Brain microvascular endothelial cell (primary cell): ENCODE measurements around the gene TAS2R50.

Experiments used
- DNase-seq: peaks from one replicate; pipeline ENCODE4 v3.0.0-alpha.2; 2020
- H3K27ac ChIP-seq: fragments of 250-450 bp; sonication (Bioruptor Pico); 2 replicates; pipeline ENCODE4 v1.5.1; 2020; ENCODE audit warnings: mild to moderate bottlenecking, moderate library complexity
- H3K27me3 ChIP-seq: fragments of 250-450 bp; sonication (Bioruptor Pico); replicated peaks from 2 replicates; pipeline ENCODE4 v1.5.1; 2020; ENCODE audit warnings: mild to moderate bottlenecking
- H3K36me3 ChIP-seq: fragments of 250-450 bp; sonication (Bioruptor Pico); replicated peaks from 2 replicates; pipeline ENCODE4 v1.5.1; 2020; ENCODE audit warnings: mild to moderate bottlenecking
- H3K4me3 ChIP-seq: 2 replicates; pipeline ENCODE4 v1.5.1; 2011; ENCODE audit warnings: low read depth, mild to moderate bottlenecking, control low read depth, low read length, moderate library complexity
- CTCF ChIP-seq: IDR thresholded peaks from 2 replicates; pipeline ENCODE4 v1.5.1; 2011; ENCODE audit warnings: low read depth, mild to moderate bottlenecking, moderate library complexity, low read length, control low read depth, inconsistent platforms; ENCODE audit errors: missing control alignments
- in situ Hi-C: cut with HindIII; loops from 2 replicates; pipeline ENCODE4 v1.10.0; 2017; ENCODE audit warnings: low sequenced_read_pairs, low pct_ligation_motif_present

The TAS2R50 gene

GRCh38 chr12:11016937-11017336 is 30.2 kb upstream of the TAS2R50 start:
- no peak for TF ChIP-seq CTCF
- H3K27ac ChIP-seq: no peak overlapping the region
- in situ Hi-C loops: no loop called here
- no peaks in the 10 kb centered on the region for H3K27me3 ChIP-seq
- no peak overlapping the region for H3K4me3 ChIP-seq
- H3K36me3 ChIP-seq: no peaks in the 10 kb centered on the region
- DNase-seq: no peak

GRCh38 chr12:11015775-11016430 is 29.2 kb upstream of the TAS2R50 start:
- no peak overlapping the region for H3K27ac ChIP-seq
- TF ChIP-seq CTCF: no peak
- no peaks in the 10 kb centered on the region for H3K36me3 ChIP-seq
- no peaks in the 10 kb centered on the region for H3K27me3 ChIP-seq
- DNase-seq: no peak
- no peak overlapping the region for H3K4me3 ChIP-seq
- in situ Hi-C loops: no loop called here

- H3K27me3 ChIP-seq: no peaks in the 10 kb centered on the region
- TF ChIP-seq CTCF: no peak
- in situ Hi-C loops: no loop called here
- H3K4me3 ChIP-seq: no peak overlapping the region
- no peak for DNase-seq
- H3K27ac ChIP-seq: no peak overlapping the region
- no peaks in the 10 kb centered on the region for H3K36me3 ChIP-seq
Observed at GRCh38 chr12:11014234-11014633, 27.5 kb upstream of the TAS2R50 start.

- DNase-seq: no peak
- no peak for TF ChIP-seq CTCF
- H3K27ac ChIP-seq: no peak overlapping the region
- H3K4me3 ChIP-seq: no peak overlapping the region
- H3K36me3 ChIP-seq: no peaks in the 10 kb centered on the region
- no peaks in the 10 kb centered on the region for H3K27me3 ChIP-seq
- in situ Hi-C loops: no loop called here
Observed at GRCh38 chr12:11007608-11008007, 20.9 kb upstream of the TAS2R50 start.

GRCh38 chr12:10998204-10998603 is 11.5 kb upstream of the TAS2R50 start, which contains the start of gene TAS2R20:
TAS2R20 (minus strand) TSS chr12:10998304; CDS start chr12:10997875, 429 bp downstream.
- no peak for DNase-seq
- H3K27me3 ChIP-seq: no peaks in the 10 kb centered on the region
- TF ChIP-seq CTCF: no peak
- no peaks in the 10 kb centered on the region for H3K36me3 ChIP-seq
- no peak within 1 kb of the TSS for H3K27ac ChIP-seq
- no peak within 1 kb of the TSS for H3K4me3 ChIP-seq
- in situ Hi-C loops: no loop called here

GRCh38 chr12:10994307-10994706 is 7.6 kb upstream of the TAS2R50 start:
- no peak overlapping the region for H3K27ac ChIP-seq
- DNase-seq: no peak
- no peaks in the 10 kb centered on the region for H3K27me3 ChIP-seq
- H3K36me3 ChIP-seq: no peaks in the 10 kb centered on the region
- in situ Hi-C loops: no loop called here
- no peak overlapping the region for H3K4me3 ChIP-seq
- TF ChIP-seq CTCF: no peak
